Thyroid gland (tissue), 4 donors: ENCODE results near the gene CDH24. TPM values are rescaled to one million over a fixed set of nuclear protein-coding genes. Genes with fewer than 3 reads are reported as not detected.

Source experiments
- DNase-seq, 2 donors: peaks; one replicate each; pipeline ENCODE4 v3.0.0-alpha.2; 2019
- H3K27ac ChIP-seq, 3 donors: fragments of 200-600 bp; sonication (generic); 1 replicate in 2 of 3; 2 replicates in 1 of 3; pipeline ENCODE4 v1.5.1; 2016 to 2019; ENCODE audit warnings: mild to moderate bottlenecking in 1 of 3, moderate library complexity in 1 of 3
- H3K27me3 ChIP-seq: fragments of 200-600 bp; sonication (generic); one replicate; pipeline ENCODE4 v1.5.1; 2019
- H3K36me3 ChIP-seq, 2 donors: fragments of 200-600 bp; sonication (generic); one replicate each; pipeline ENCODE4 v1.5.1; 2016 to 2019
- H3K4me1 ChIP-seq, 2 donors: fragments of 200-600 bp; sonication (generic); one replicate each; pipeline ENCODE4 v1.5.1; 2017 to 2019
- H3K4me3 ChIP-seq, 3 donors: fragments of 200-600 bp; sonication (generic); replicated peaks in 1 of 3; 1 replicate in 2 of 3; 2 replicates in 1 of 3; pipeline ENCODE4 v1.5.1; 2016; ENCODE audit warnings: mild to moderate bottlenecking in 1 of 3
- H3K9me3 ChIP-seq: fragments of 200-600 bp; sonication (generic); one replicate; pipeline ENCODE4 v1.5.1; 2017
- CTCF ChIP-seq, 6 experiments: fragments of 200-600 bp in 3 of 6; fragments of 450-650 bp in 3 of 6; sonication (generic) in 3 of 6; IDR thresholded peaks; one replicate each; pipeline ENCODE4 v1.5.1; 2016 to 2019; ENCODE audit warnings: antibody characterized with exemption in 6 of 6, mild to moderate bottlenecking in 2 of 6, inconsistent platforms in 1 of 6, moderate library complexity in 1 of 6
- POLR2A ChIP-seq, 2 donors: fragments of 450-650 bp; IDR thresholded peaks; one replicate each; pipeline ENCODE4 v1.6.1; 2017; ENCODE audit warnings: antibody characterized with exemption in 2 of 2, mild to moderate bottlenecking in 2 of 2, moderate library complexity in 1 of 2
- WGBS, 2 donors: methylation state at CpG; one replicate each; pipeline ENCODE4 v1.1.5; 2017; 5-methylcytosine and 5-hydroxymethylcytosine counted together
- intact Hi-C: fragments of 100-400 bp; cut with DNase I; formaldehyde crosslinking; loops from one replicate; pipeline ENCODE4 v1.15.1; 2023
- total RNA-seq, 4 donors: library from RNA; depleted of rRNA; stranded (reverse); fragments of >200 nt; gene quantifications; one replicate each; pipeline ENCODE4 v1.2.3, GENCODE V29; 2016

Gene CDH24
- total RNA-seq, 4 donors from 2014 or later = 2.9 to 7.8 (median 5.6) TPM

- intact Hi-C loops = no loop called here
- DNase-seq = no peak
- WGBS, 2 donors = 87 to 93% methylated on average over 5 of the region's 5 CpGs
- Histone ChIP-seq H3K27me3 (no peaks in the 10 kb centered on the region), H3K4me3 (no peak overlapping the region), H3K9me3 (no peaks in the 10 kb centered on the region), H3K4me1 (peaks cover 0 to 5% of the 10 kb centered on the region in 2 donors), H3K36me3 (no peaks in the 10 kb centered on the region), H3K27ac (no peak overlapping the region)
- TF ChIP-seq CTCF (IDR thresholded peaks at IDR 0.05) (no peak), POLR2A (IDR thresholded peaks at IDR 0.05) (no peak)
Observed at GRCh38 chr14:23051141-23052057, 5.9 kb downstream of the CDH24 start.

- Histone ChIP-seq H3K9me3 (no peaks in the 10 kb centered on the region), H3K36me3 (no peaks in the 10 kb centered on the region), H3K27me3 (no peaks in the 10 kb centered on the region), H3K4me3 (no peak overlapping the region), H3K4me1 (no peaks in the 10 kb centered on the region), H3K27ac (no peak overlapping the region)
- DNase-seq = no peak
- no peak for TF ChIP-seq POLR2A (IDR thresholded peaks at IDR 0.05)
- 96 to 100% methylated on average over 5 to 9 of the region's 9 CpGs for WGBS, 2 donors
- intact Hi-C loops = no loop called here
Observed at GRCh38 chr14:23049011-23049410, 8.3 kb downstream of the CDH24 start.

- Histone ChIP-seq H3K9me3 (no peaks in the 10 kb centered on the region), H3K27me3 (no peaks in the 10 kb centered on the region), H3K27ac (no peak overlapping the region), H3K4me1 (no peaks in the 10 kb centered on the region), H3K4me3 (no peak overlapping the region), H3K36me3 (no peaks in the 10 kb centered on the region)
- intact Hi-C loops = no loop called here
- 81 to 86% methylated on average over 14 to 20 of the region's 85 CpGs for WGBS, 2 donors
- no peak for TF ChIP-seq POLR2A (IDR thresholded peaks at IDR 0.05)
- TF ChIP-seq CTCF (IDR thresholded peaks at IDR 0.05) = no peak
- DNase-seq = no peak
Observed at GRCh38 chr14:23047751-23048693, 9.3 kb downstream of the CDH24 start.

GRCh38 chr14:23047034-23047634 is 10.2 kb downstream of the CDH24 start:
- no peaks in the 10 kb centered on the region for H3K4me1 ChIP-seq
- peak overlapping the region in 1 of 3 donors; percentile 38 for H3K27ac ChIP-seq
- intact Hi-C loops = no loop called here
- H3K27me3 ChIP-seq = no peaks in the 10 kb centered on the region
- H3K4me3 ChIP-seq = no peak overlapping the region
- no peaks in the 10 kb centered on the region for H3K36me3 ChIP-seq
- 79 to 82% methylated on average over 6 of the region's 6 CpGs for WGBS, 2 donors
- TF ChIP-seq POLR2A (IDR thresholded peaks at IDR 0.05) (no peak), CTCF (IDR thresholded peaks at IDR 0.05) (no peak)
- DNase-seq = no peak
- no peaks in the 10 kb centered on the region for H3K9me3 ChIP-seq
